HEK293 (cell line): Measurements from ENCODE around the gene ARPC2.

Source experiments
- CTCF ChIP-seq: fragments of 450-650 bp; formaldehyde crosslinking; IDR thresholded peaks from 2 replicates; pipeline ENCODE4 v1.5.1; 2016; ENCODE audit warnings: missing biosample characterization, missing genetic modification characterization
- PBX3 ChIP-seq: sonication (generic); formaldehyde crosslinking; IDR thresholded peaks from 2 replicates; pipeline ENCODE4 v1.8.1; 2022; ENCODE audit warnings: mild to moderate bottlenecking, moderate library complexity, missing genetic modification reagents
- SP3 ChIP-seq: fragments of 450-650 bp; formaldehyde crosslinking; IDR thresholded peaks from 2 replicates; pipeline ENCODE4 v1.5.1; 2016; ENCODE audit warnings: missing biosample characterization, missing genetic modification characterization
- ZNF221 ChIP-seq: fragments of 450-650 bp; formaldehyde crosslinking; IDR thresholded peaks from 2 replicates; pipeline ENCODE4 v1.5.1; 2017; ENCODE audit warnings: missing biosample characterization, missing genetic modification characterization, borderline replicate concordance
- ZNF501 ChIP-seq: fragments of 450-650 bp; formaldehyde crosslinking; IDR thresholded peaks from 2 replicates; pipeline ENCODE4 v1.5.1; 2016; ENCODE audit warnings: missing biosample characterization, missing genetic modification characterization
- ZNF670 ChIP-seq: fragments of 450-650 bp; formaldehyde crosslinking; IDR thresholded peaks from 2 replicates; pipeline ENCODE4 v1.5.1; 2016; ENCODE audit warnings: missing biosample characterization, missing genetic modification characterization, low read depth
- ZNF792 ChIP-seq: fragments of 450-650 bp; formaldehyde crosslinking; IDR thresholded peaks from 2 replicates; pipeline ENCODE4 v1.5.1; 2016; ENCODE audit warnings: missing biosample characterization, missing genetic modification characterization
- ZNF830 ChIP-seq: fragments of 450-650 bp; IDR thresholded peaks from 2 replicates; pipeline ENCODE4 v1.5.0; 2018; ENCODE audit warnings: missing biosample characterization, missing genetic modification characterization, low read depth, mild to moderate bottlenecking, moderate library complexity

DNA sequence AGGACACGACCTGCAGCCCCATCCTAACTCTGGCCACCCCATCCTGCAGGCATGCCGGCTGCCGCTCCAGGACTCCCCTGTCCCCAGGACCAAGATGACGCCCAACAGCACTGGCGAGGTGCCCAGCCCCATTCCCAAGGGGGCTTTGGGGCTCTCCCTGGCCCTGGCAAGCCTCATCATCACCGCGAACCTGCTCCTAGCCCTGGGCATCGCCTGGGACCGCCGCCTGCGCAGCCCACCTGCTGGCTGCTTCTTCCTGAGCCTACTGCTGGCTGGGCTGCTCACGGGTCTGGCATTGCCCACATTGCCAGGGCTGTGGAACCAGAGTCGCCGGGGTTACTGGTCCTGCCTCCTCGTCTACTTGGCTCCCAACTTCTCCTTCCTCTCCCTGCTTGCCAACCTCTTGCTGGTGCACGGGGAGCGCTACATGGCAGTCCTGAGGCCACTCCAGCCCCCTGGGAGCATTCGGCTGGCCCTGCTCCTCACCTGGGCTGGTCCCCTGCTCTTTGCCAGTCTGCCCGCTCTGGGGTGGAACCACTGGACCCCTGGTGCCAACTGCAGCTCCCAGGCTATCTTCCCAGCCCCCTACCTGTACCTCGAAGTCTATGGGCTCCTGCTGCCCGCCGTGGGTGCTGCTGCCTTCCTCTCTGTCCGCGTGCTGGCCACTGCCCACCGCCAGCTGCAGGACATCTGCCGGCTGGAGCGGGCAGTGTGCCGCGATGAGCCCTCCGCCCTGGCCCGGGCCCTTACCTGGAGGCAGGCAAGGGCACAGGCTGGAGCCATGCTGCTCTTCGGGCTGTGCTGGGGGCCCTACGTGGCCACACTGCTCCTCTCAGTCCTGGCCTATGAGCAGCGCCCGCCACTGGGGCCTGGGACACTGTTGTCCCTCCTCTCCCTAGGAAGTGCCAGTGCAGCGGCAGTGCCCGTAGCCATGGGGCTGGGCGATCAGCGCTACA is 45.9 kb downstream of the ARPC2 start:
- TF ChIP-seq PBX3 (CRISPR knock-in tag) (no peak), ZNF221 (tag by site-specific recombination) (no peak), ZNF830 (no peak), SP3 (tag by site-specific recombination) (no peak), CTCF (tag by site-specific recombination) (no peak), ZNF792 (tag by site-specific recombination) (no peak), ZNF501 (tag by site-specific recombination) (no peak), ZNF670 (tag by site-specific recombination) (no peak)
